H1 (cell line): ENCODE data around the gene ZNF513. TPM values are rescaled to one million over a fixed set of nuclear protein-coding genes. Genes with fewer than 3 reads are reported as not detected.

Source experiments
- CTCF ChIA-PET: fragments of 300-600 bp; sonication (Branson Sonifier 250); formaldehyde crosslinking; loops from one replicate; lab custom pipeline; 2021; ENCODE audit not compliant: partially characterized antibody; lab: Charles Lee
- POLR2A ChIA-PET: fragments of 300-600 bp; sonication (Branson Sonifier 250); formaldehyde crosslinking; loops from one replicate; lab custom pipeline; 2021; ENCODE audit warnings: inconsistent platforms; ENCODE audit not compliant: partially characterized antibody; lab: Charles Lee
- DNase-seq, 2 experiments: peaks; one replicate each; pipeline versions ENCODE4 v3.0.0 to v3.0.0-alpha.2; 2010 to 2022; ENCODE audit warnings: low spot score in 2 of 2, low read depth in 1 of 2, mixed read lengths in 1 of 2
- FAIRE-seq: peaks from 2 replicates; lab custom pipeline; 2011; peaks lifted over from hg19 to GRCh38; lab: Jason Lieb, UNC
- H2AFZ ChIP-seq: 2 replicates; pipeline ENCODE4 v1.8.1; 2012; ENCODE audit warnings: low read length, inconsistent platforms
- H2AK5ac ChIP-seq: 2 replicates; pipeline ENCODE4 v1.6.1; 2013; ENCODE audit warnings: low read depth, low read length
- H2BK120ac ChIP-seq: replicated peaks from 2 replicates; pipeline ENCODE3; 2013; ENCODE audit warnings: low read depth, low read length, inconsistent platforms
- H2BK12ac ChIP-seq: 2 replicates; pipeline ENCODE4 v1.6.1; 2013; ENCODE audit warnings: low read depth, low read length
- H2BK15ac ChIP-seq: 2 replicates; pipeline ENCODE4 v1.6.1; 2013; ENCODE audit warnings: low read length
- H2BK20ac ChIP-seq: 2 replicates; pipeline ENCODE4 v1.6.1; 2013; ENCODE audit warnings: low read length
- H2BK5ac ChIP-seq: 2 replicates; pipeline ENCODE4 v1.6.1; 2013; ENCODE audit warnings: low read depth, low read length
- H3K14ac ChIP-seq: 2 replicates; pipeline ENCODE4 v1.6.1; 2013; ENCODE audit warnings: inconsistent platforms; ENCODE audit not compliant: insufficient read length
- H3K18ac ChIP-seq: 2 replicates; pipeline ENCODE4 v1.6.1; 2013; ENCODE audit warnings: low read length; ENCODE audit errors: extremely low read depth
- H3K23ac ChIP-seq: 2 replicates; pipeline ENCODE4 v1.6.1; 2013; ENCODE audit warnings: inconsistent platforms; ENCODE audit not compliant: insufficient read length
- H3K23me2 ChIP-seq: 2 replicates; pipeline ENCODE4 v1.6.1; 2013; ENCODE audit warnings: low read depth, low read length
- H3K27ac ChIP-seq: 2 replicates; pipeline ENCODE4 v1.6.1; 2011; ENCODE audit warnings: low read depth, low read length, inconsistent platforms
- H3K27me3 ChIP-seq, 4 experiments: replicated peaks in 1 of 4; 1 replicate in 1 of 4; 2 replicates in 3 of 4; pipeline versions ENCODE4 v1.6.1 to v1.8.1; 2011 to 2013; ENCODE audit warnings: low read length in 3 of 4, mild to moderate bottlenecking in 3 of 4, inconsistent platforms in 2 of 4, mixed read lengths in 2 of 4, moderate library complexity in 1 of 4; ENCODE audit not compliant: control insufficient read depth in 3 of 4, insufficient read depth in 3 of 4; ENCODE audit errors: extremely low read depth in 1 of 4
- H3K36me3 ChIP-seq, 4 experiments: 2 replicates each; pipeline versions ENCODE4 v1.6.1 to v1.8.1; 2011 to 2013; ENCODE audit warnings: mild to moderate bottlenecking in 4 of 4, low read length in 3 of 4, moderate library complexity in 2 of 4, control low read depth in 1 of 4, inconsistent platforms in 1 of 4; ENCODE audit not compliant: insufficient read depth in 4 of 4, control insufficient read depth in 2 of 4
- H3K4ac ChIP-seq: replicated peaks from 2 replicates; pipeline ENCODE3; 2013; ENCODE audit warnings: low read length, low read depth, mixed read lengths, inconsistent platforms; ENCODE audit not compliant: insufficient read length
- H3K4me1 ChIP-seq, 4 experiments: replicated peaks in 1 of 4; 1 replicate in 1 of 4; 2 replicates in 3 of 4; pipeline versions ENCODE4 v1.6.1 to v1.8.1; 2011 to 2013; ENCODE audit warnings: low read length in 3 of 4, inconsistent platforms in 2 of 4, mixed read lengths in 1 of 4; ENCODE audit not compliant: insufficient read depth in 4 of 4, control insufficient read depth in 3 of 4
- H3K4me2 ChIP-seq, 2 experiments: 2 replicates each; pipeline versions ENCODE4 v1.6.1 to v1.8.1; 2011 to 2013; ENCODE audit warnings: low read depth in 2 of 2, low read length in 2 of 2, control low read depth in 1 of 2, inconsistent platforms in 1 of 2, mild to moderate bottlenecking in 1 of 2; ENCODE audit not compliant: insufficient read depth in 1 of 2
- H3K4me3 ChIP-seq, 4 experiments: fragments of 200-600, 300-600 bp in 1 of 4; sonication (generic), shearing (Covaris generic), sonication (Bioruptor Twin) in 1 of 4; 2 replicates each; pipeline versions ENCODE4 v1.5.1 to v1.8.1; 2011 to 2016; ENCODE audit warnings: low read length in 4 of 4, low read depth in 3 of 4, control low read depth in 2 of 4, inconsistent platforms in 2 of 4, mild to moderate bottlenecking in 2 of 4, mixed read lengths in 1 of 4, moderate library complexity in 1 of 4; ENCODE audit not compliant: insufficient read depth in 2 of 4; ENCODE audit errors: extremely low read depth in 1 of 4
- H3K56ac ChIP-seq: replicated peaks from 2 replicates; pipeline ENCODE3; 2013; ENCODE audit warnings: low read depth, mild to moderate bottlenecking, mixed read lengths, low read length, inconsistent platforms; ENCODE audit not compliant: insufficient read length
- H3K79me1 ChIP-seq: 2 replicates; pipeline ENCODE4 v1.6.1; 2013; ENCODE audit warnings: low read depth, low read length, control low read depth
- H3K79me2 ChIP-seq, 2 experiments: 2 replicates each; pipeline versions ENCODE4 v1.6.1 to v1.8.1; 2012 to 2013; ENCODE audit warnings: low read length in 2 of 2, mild to moderate bottlenecking in 2 of 2, inconsistent platforms in 1 of 2; ENCODE audit not compliant: insufficient read depth in 2 of 2, control insufficient read depth in 1 of 2
- H3K9ac ChIP-seq, 4 experiments: replicated peaks in 1 of 4; 1 replicate in 1 of 4; 2 replicates in 3 of 4; pipeline versions ENCODE4 v1.6.1 to v1.8.1; 2011 to 2013; ENCODE audit warnings: low read depth in 3 of 4, low read length in 3 of 4, control low read depth in 2 of 4, mild to moderate bottlenecking in 2 of 4, moderate library complexity in 2 of 4, inconsistent platforms in 1 of 4; ENCODE audit errors: extremely low read depth in 1 of 4
- H3K9me3 ChIP-seq, 2 experiments: 2 replicates each; pipeline versions ENCODE4 v1.6.1 to v1.8.1; 2012 to 2013; ENCODE audit warnings: mild to moderate bottlenecking in 2 of 2, moderate library complexity in 2 of 2, control low read depth in 1 of 2, inconsistent platforms in 1 of 2, low read depth in 1 of 2, low read length in 1 of 2, mixed read lengths in 1 of 2; ENCODE audit not compliant: insufficient read depth in 2 of 2
- H4K20me1 ChIP-seq, 2 experiments: replicated peaks in 1 of 2; 2 replicates each; pipeline versions ENCODE3 to v1.8.1; 2011 to 2013; ENCODE audit warnings: inconsistent platforms in 2 of 2, low read length in 2 of 2, mild to moderate bottlenecking in 1 of 2; ENCODE audit not compliant: insufficient read depth in 2 of 2, control insufficient read depth in 1 of 2
- H4K5ac ChIP-seq: 2 replicates; pipeline ENCODE4 v1.6.1; 2013; ENCODE audit warnings: low read length, low read depth, mixed read lengths, inconsistent platforms; ENCODE audit not compliant: insufficient read length
- H4K8ac ChIP-seq: 2 replicates; pipeline ENCODE4 v1.8.0; 2013; ENCODE audit warnings: mild to moderate bottlenecking, moderate library complexity, low read length, inconsistent platforms; ENCODE audit not compliant: insufficient read depth; ENCODE audit errors: extremely low read depth
- H4K91ac ChIP-seq: replicated peaks from 2 replicates; pipeline ENCODE3; 2013; ENCODE audit warnings: low read length, mixed read lengths, inconsistent platforms; ENCODE audit not compliant: insufficient read length
- USF2 ChIP-seq: IDR thresholded peaks from 2 replicates; pipeline ENCODE4 v1.6.1; 2011; ENCODE audit warnings: low read length, improper control_type of control experiment
- WGBS, 2 experiments: shearing (Covaris generic) in 1 of 2; methylation state at CpG; one replicate each; pipeline versions ENCODE4 v1.1.6 to v1.1.7; 2013 to 2015; ENCODE audit warnings: low lambda C conversion rate in 2 of 2, mixed read lengths in 2 of 2, inconsistent platforms in 1 of 2, low coverage in 1 of 2, missing lambda C conversion rate in 1 of 2; ENCODE audit not compliant: insufficient replicate concordance in 2 of 2, insufficient coverage in 1 of 2, insufficient read length in 1 of 2; ENCODE audit errors: extremely low coverage in 1 of 2, missing lambda C conversion rate in 1 of 2; 5-methylcytosine and 5-hydroxymethylcytosine counted together
- polyA plus RNA-seq, 7 experiments: library from polyadenylated mRNA; depleted of rRNA in 3 of 7; stranded (reverse) in 5 of 7; unstranded in 2 of 7; fragments of >200 nt in 5 of 7; fragments of 200-250 nt in 2 of 7; gene quantifications; 1 replicate in 5 of 7; 2 replicates in 1 of 7; 4 replicates in 1 of 7; pipeline versions ENCODE4 v1.2.1 to v1.2.3, GENCODE V29; 2011 to 2013; ENCODE audit warnings: missing spikeins in 2 of 7, mixed read lengths in 2 of 7
- total RNA-seq: library from RNA; stranded (reverse); fragmentation: NEBNext Ultra II Directional; extraction: Animal tissue kit (Norgen Biotek cat#: 25700); gene quantifications from 2 replicates; pipeline ENCODE4 v1.2.1, GENCODE V29; 2021

ZNF513 gene
- total and polyA plus RNA-seq, 2 of the 8 experiments (the other 6 are each of a cell fraction or from before 2014, with no cell fraction given) = 17.3 to 29.5 TPM

DNA sequence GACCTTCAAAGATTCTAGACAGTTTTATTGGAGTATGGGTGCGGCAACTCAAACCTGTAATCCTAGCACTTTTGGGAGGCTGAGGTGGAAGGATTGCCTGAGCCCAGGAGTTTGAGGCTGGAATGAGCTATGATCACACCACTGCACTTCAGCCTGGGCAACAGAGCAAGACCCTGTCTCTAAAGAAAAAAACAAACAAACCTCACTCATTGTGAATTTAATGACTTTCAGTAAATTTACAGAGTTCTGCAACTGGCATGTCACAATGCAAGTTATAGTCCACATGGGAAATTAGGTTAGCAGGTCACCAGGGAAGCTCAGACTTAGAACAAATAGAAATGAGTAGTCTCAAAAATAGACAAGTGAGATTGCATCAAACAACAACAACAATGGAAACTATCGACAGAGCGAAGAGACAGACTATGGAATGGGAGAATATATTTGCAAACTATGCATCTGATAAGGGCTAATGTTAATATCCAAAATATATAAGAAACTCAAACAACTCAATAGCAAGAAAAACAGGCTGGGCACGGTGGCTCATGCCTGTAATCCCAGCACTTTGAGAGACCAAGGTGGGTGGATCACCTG, 41.2 kb upstream of the ZNF513 start:
- Histone ChIP-seq H3K9me3 (no peaks in the 10 kb centered on the region), H3K56ac (no peak overlapping the region), H2BK15ac (no peak overlapping the region), H3K23me2 (no peaks in the 10 kb centered on the region), H3K9ac (no peak overlapping the region), H2BK12ac (no peak overlapping the region), H3K4me3 (no peak overlapping the region), H3K36me3 (no peaks in the 10 kb centered on the region), H4K8ac (no peak overlapping the region), H3K27me3 (no peaks in the 10 kb centered on the region), H2AFZ (no peak overlapping the region), H3K79me1 (no peaks in the 10 kb centered on the region), H2BK120ac (no peak overlapping the region), H3K4me2 (no peak overlapping the region), H2BK20ac (no peak overlapping the region), H2AK5ac (no peak overlapping the region), H3K23ac (no peak overlapping the region), H3K14ac (no peak overlapping the region), H4K91ac (no peak overlapping the region), H3K27ac (no peak overlapping the region), H3K79me2 (no peaks in the 10 kb centered on the region), H2BK5ac (no peak overlapping the region), H3K18ac (no peak overlapping the region), H4K20me1 (no peaks in the 10 kb centered on the region), H4K5ac (no peak overlapping the region), H3K4me1 (no peaks in the 10 kb centered on the region), H3K4ac (no peak overlapping the region)
- FAIRE-seq = no peak
- 90% methylated on average over 4 of the region's 4 CpGs; no CpG with 5 or more reads in 1 of the 2 experiments for WGBS, 2 experiments
- no peak for TF ChIP-seq USF2
- no peak for DNase-seq
- ChIA-PET CTCF (interaction anchor here (1.5 kb wide), 2 partner anchors 12 to 20 kb away, joined by 5 to 6 read pairs; partner anchors contain the start of gene PPM1G), POLR2A (interaction anchor here (1.2 to 5.1 kb wide), 2 partner anchors 13 to 52 kb away, joined by 3 to 26 read pairs; partner anchors contain the start of gene PPM1G)
